Liver (tissue), 9 donors: ENCODE data around the gene AFAP1L2. TPM values are rescaled to one million over a fixed set of nuclear protein-coding genes. Genes with fewer than 3 reads are reported as not detected.

Experiments
- DNase-seq: peaks from one replicate; pipeline ENCODE4 v3.0.0-alpha.2; 2017; ENCODE audit warnings: low spot score
- H3K27ac ChIP-seq, 2 donors: one replicate each; pipeline ENCODE4 v1.7.0; 2013; ENCODE audit warnings: inconsistent platforms in 2 of 2, low read length in 2 of 2, control low read depth in 1 of 2, low read depth in 1 of 2, mild to moderate bottlenecking in 1 of 2
- H3K27me3 ChIP-seq, 4 donors: one replicate each; pipeline versions ENCODE4 v1.6.1 to v1.7.0; 2013; ENCODE audit warnings: low read length in 3 of 4, inconsistent platforms in 1 of 4, mild to moderate bottlenecking in 1 of 4, moderate library complexity in 1 of 4; ENCODE audit not compliant: control insufficient read depth in 4 of 4, insufficient read depth in 4 of 4
- H3K36me3 ChIP-seq, 4 donors: one replicate each; pipeline versions ENCODE4 v1.6.1 to v1.7.0; 2013; ENCODE audit warnings: low read length in 3 of 4, mild to moderate bottlenecking in 3 of 4, low read depth in 1 of 4, moderate library complexity in 1 of 4; ENCODE audit not compliant: control insufficient read depth in 4 of 4, insufficient read depth in 3 of 4
- H3K4me1 ChIP-seq, 4 donors: one replicate each; pipeline versions ENCODE4 v1.6.1 to v1.7.0; 2013; ENCODE audit warnings: low read length in 3 of 4, mild to moderate bottlenecking in 3 of 4, moderate library complexity in 1 of 4; ENCODE audit not compliant: control insufficient read depth in 4 of 4, insufficient read depth in 4 of 4
- H3K4me3 ChIP-seq, 3 donors: one replicate each; pipeline versions ENCODE4 v1.6.1 to v1.7.0; 2013; ENCODE audit warnings: low read length in 3 of 3, control low read depth in 1 of 3, low read depth in 1 of 3, mild to moderate bottlenecking in 1 of 3
- H3K9ac ChIP-seq, 2 donors: one replicate each; pipeline ENCODE4 v1.7.0; 2013; ENCODE audit warnings: low read length in 2 of 2, mild to moderate bottlenecking in 2 of 2, moderate library complexity in 2 of 2, control low read depth in 1 of 2, low read depth in 1 of 2
- H3K9me3 ChIP-seq, 4 donors: one replicate each; pipeline versions ENCODE4 v1.6.1 to v1.7.0; 2013; ENCODE audit warnings: low read length in 3 of 4; ENCODE audit not compliant: control insufficient read depth in 4 of 4
- EGR1 ChIP-seq, 2 donors: IDR thresholded peaks; 2 replicates each; pipeline ENCODE4 v1.6.1; 2016 to 2018; ENCODE audit warnings: antibody characterized with exemption in 2 of 2, low read depth in 2 of 2
- FOXA1 ChIP-seq: IDR thresholded peaks from 2 replicates; pipeline ENCODE4 v1.6.1; 2016; ENCODE audit warnings: antibody characterized with exemption
- FOXA2 ChIP-seq: IDR thresholded peaks from 2 replicates; pipeline ENCODE4 v1.6.1; 2016; ENCODE audit warnings: antibody characterized with exemption
- GABPA ChIP-seq, 2 donors: IDR thresholded peaks in 1 of 2; conservative IDR thresholded peaks in 1 of 2; 2 replicates each; pipeline ENCODE4 v1.6.1; 2016; ENCODE audit warnings: antibody characterized with exemption in 2 of 2, mild to moderate bottlenecking in 1 of 2, moderate library complexity in 1 of 2
- HNF4A ChIP-seq, 2 donors: conservative IDR thresholded peaks; 2 replicates each; pipeline ENCODE4 v1.6.1; 2016; ENCODE audit warnings: antibody characterized with exemption in 2 of 2, mild to moderate bottlenecking in 2 of 2
- HNF4G ChIP-seq: IDR thresholded peaks from 2 replicates; pipeline ENCODE4 v1.6.1; 2016; ENCODE audit warnings: antibody characterized with exemption
- JUND ChIP-seq, 2 donors: IDR thresholded peaks; 2 replicates each; pipeline ENCODE4 v1.6.1; 2016; ENCODE audit warnings: antibody characterized with exemption in 2 of 2
- NR2F2 ChIP-seq: IDR thresholded peaks from 2 replicates; pipeline ENCODE4 v1.6.1; 2016; ENCODE audit warnings: antibody characterized with exemption
- RAD21 ChIP-seq, 2 donors: IDR thresholded peaks; 2 replicates each; pipeline ENCODE4 v1.6.1; 2016; ENCODE audit warnings: antibody characterized with exemption in 2 of 2, mild to moderate bottlenecking in 2 of 2
- RXRA ChIP-seq, 2 donors: IDR thresholded peaks; 2 replicates each; pipeline ENCODE4 v1.6.1; 2017 to 2018; ENCODE audit warnings: antibody characterized with exemption in 2 of 2, mild to moderate bottlenecking in 1 of 2
- SP1 ChIP-seq: IDR thresholded peaks from 2 replicates; pipeline ENCODE4 v1.6.1; 2018; ENCODE audit warnings: antibody characterized with exemption, mild to moderate bottlenecking
- TAF1 ChIP-seq: conservative IDR thresholded peaks from 2 replicates; pipeline ENCODE4 v1.6.1; 2016; ENCODE audit warnings: antibody characterized with exemption, mild to moderate bottlenecking
- WGBS: extraction: QIAGEN DNeasy Blood & Tissue Kit; methylation state at CpG from one replicate; pipeline ENCODE4 v1.1.7; 2013; 5-methylcytosine and 5-hydroxymethylcytosine counted together
- polyA plus RNA-seq, 2 donors: library from polyadenylated mRNA; stranded (reverse) in 1 of 2; unstranded in 1 of 2; fragments of 200-250 nt in 1 of 2; fragments of >200 nt in 1 of 2; fragmentation: Nextera tagmentation in 1 of 2; extraction: Ambion mirVana in 1 of 2; gene quantifications; one replicate each; pipeline versions ENCODE4 v1.2.1 to v1.2.3, GENCODE V29; 2013 to 2015
- total RNA-seq, 2 donors: library from RNA; depleted of rRNA; stranded (reverse); fragments of >200 nt; gene quantifications; one replicate each; pipeline ENCODE4 v1.2.3, GENCODE V29; 2014
- TF ChIP-seq, protein P1 (sequence below): fragments of 150-350 bp; IDR thresholded peaks from 2 replicates; pipeline ENCODE4 v1.5.1; 2017; ENCODE audit warnings: improper control_type of control experiment, low read depth, low read length; ENCODE audit not compliant: missing input control
- TF ChIP-seq, protein P2 (sequence below): IDR thresholded peaks from 2 replicates; pipeline ENCODE4 v1.6.1; 2016; ENCODE audit warnings: antibody characterized with exemption, mild to moderate bottlenecking
- TF ChIP-seq, protein P3 (sequence below): IDR thresholded peaks from 2 replicates; pipeline ENCODE4 v1.6.1; 2016; ENCODE audit warnings: antibody characterized with exemption
- TF ChIP-seq, protein P4 (sequence below): IDR thresholded peaks from 2 replicates; pipeline ENCODE4 v1.6.1; 2016; ENCODE audit warnings: antibody characterized with exemption
- donor health status: healthy.
- donor health status: healthy.
- donor health status: healthy.
- donor health status: healthy.
- donor health status: healthy.

The AFAP1L2 gene
- total and polyA plus RNA-seq, 4 donors, result 0.53 to 1.8 (median 1.3) TPM

DNA sequence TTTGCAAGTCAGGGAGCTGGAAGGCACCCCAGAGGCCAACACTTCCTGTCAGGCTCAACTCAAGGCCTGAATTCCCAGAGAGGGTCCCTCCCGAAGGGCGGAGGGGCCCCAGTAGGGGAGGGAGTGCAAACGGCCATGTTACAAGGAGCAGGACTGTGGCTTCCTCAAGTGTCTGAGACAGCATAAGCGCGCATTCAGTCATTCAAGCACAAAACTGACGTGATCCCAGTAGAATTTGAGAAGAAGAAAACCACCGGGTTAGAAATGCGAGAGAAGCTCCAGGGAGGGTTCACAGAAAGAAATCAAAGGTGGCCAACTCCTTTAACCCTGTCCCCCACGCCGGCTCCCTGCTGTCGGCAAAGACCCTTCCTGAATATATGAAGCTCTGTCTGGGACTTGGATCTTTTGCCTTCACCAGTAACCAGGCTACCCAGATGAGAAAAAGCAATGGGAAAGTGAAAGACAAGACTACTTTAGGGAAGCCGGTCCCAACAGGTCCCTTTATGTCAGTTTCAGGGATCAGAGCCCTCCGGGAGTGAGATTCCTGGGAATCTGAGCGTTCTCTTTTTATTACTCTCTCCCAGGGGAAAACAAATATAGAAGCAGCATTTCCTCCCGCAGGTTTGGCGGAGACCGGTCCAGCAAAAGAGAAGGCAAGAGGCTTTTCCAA, 1.3 kb downstream of the AFAP1L2 start:
- Histone ChIP-seq H3K4me1 (peaks cover 7 to 20% (median 13%) of the 10 kb centered on the region in 4 donors), H3K36me3 (no peaks in the 10 kb centered on the region), H3K9me3 (no peaks in the 10 kb centered on the region), H3K27ac (peak overlapping the region in 1 of 2 donors; percentile 21), H3K4me3 (peak overlapping the region in 1 of 3 donors; percentile 62), H3K9ac (no peak overlapping the region), H3K27me3 (peaks cover 2 to 14% (median 6%) of the 10 kb centered on the region in 4 donors)
- TF ChIP-seq GABPA (IDR thresholded peaks at IDR 0.05 in 1 of 2, conservative IDR thresholded peaks at IDR 0.05 in 1 of 2) (no peak), SP1 (no peak), FOXA1 (no peak), TAF1 (no peak), JUND (IDR thresholded peaks at IDR 0.05) (no peak), FOXA2 (no peak), EGR1 (IDR thresholded peaks at IDR 0.05; ENCODE audit: low read depth in 2 of 2) (no peak), HNF4G (no peak), NR2F2 (no peak), RXRA (IDR thresholded peaks at IDR 0.05) (no peak), HNF4A (conservative IDR thresholded peaks at IDR 0.05) (no peak), RAD21 (IDR thresholded peaks at IDR 0.05) (no peak)
- TF ChIP-seq, protein P1, sequence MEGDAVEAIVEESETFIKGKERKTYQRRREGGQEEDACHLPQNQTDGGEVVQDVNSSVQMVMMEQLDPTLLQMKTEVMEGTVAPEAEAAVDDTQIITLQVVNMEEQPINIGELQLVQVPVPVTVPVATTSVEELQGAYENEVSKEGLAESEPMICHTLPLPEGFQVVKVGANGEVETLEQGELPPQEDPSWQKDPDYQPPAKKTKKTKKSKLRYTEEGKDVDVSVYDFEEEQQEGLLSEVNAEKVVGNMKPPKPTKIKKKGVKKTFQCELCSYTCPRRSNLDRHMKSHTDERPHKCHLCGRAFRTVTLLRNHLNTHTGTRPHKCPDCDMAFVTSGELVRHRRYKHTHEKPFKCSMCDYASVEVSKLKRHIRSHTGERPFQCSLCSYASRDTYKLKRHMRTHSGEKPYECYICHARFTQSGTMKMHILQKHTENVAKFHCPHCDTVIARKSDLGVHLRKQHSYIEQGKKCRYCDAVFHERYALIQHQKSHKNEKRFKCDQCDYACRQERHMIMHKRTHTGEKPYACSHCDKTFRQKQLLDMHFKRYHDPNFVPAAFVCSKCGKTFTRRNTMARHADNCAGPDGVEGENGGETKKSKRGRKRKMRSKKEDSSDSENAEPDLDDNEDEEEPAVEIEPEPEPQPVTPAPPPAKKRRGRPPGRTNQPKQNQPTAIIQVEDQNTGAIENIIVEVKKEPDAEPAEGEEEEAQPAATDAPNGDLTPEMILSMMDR, result no peak
- TF ChIP-seq, protein P2, sequence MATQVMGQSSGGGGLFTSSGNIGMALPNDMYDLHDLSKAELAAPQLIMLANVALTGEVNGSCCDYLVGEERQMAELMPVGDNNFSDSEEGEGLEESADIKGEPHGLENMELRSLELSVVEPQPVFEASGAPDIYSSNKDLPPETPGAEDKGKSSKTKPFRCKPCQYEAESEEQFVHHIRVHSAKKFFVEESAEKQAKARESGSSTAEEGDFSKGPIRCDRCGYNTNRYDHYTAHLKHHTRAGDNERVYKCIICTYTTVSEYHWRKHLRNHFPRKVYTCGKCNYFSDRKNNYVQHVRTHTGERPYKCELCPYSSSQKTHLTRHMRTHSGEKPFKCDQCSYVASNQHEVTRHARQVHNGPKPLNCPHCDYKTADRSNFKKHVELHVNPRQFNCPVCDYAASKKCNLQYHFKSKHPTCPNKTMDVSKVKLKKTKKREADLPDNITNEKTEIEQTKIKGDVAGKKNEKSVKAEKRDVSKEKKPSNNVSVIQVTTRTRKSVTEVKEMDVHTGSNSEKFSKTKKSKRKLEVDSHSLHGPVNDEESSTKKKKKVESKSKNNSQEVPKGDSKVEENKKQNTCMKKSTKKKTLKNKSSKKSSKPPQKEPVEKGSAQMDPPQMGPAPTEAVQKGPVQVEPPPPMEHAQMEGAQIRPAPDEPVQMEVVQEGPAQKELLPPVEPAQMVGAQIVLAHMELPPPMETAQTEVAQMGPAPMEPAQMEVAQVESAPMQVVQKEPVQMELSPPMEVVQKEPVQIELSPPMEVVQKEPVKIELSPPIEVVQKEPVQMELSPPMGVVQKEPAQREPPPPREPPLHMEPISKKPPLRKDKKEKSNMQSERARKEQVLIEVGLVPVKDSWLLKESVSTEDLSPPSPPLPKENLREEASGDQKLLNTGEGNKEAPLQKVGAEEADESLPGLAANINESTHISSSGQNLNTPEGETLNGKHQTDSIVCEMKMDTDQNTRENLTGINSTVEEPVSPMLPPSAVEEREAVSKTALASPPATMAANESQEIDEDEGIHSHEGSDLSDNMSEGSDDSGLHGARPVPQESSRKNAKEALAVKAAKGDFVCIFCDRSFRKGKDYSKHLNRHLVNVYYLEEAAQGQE, result no peak
- TF ChIP-seq, protein P3, sequence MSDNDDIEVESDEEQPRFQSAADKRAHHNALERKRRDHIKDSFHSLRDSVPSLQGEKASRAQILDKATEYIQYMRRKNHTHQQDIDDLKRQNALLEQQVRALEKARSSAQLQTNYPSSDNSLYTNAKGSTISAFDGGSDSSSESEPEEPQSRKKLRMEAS, result no peak
- TF ChIP-seq, protein P4, sequence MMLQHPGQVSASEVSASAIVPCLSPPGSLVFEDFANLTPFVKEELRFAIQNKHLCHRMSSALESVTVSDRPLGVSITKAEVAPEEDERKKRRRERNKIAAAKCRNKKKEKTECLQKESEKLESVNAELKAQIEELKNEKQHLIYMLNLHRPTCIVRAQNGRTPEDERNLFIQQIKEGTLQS, result no peak
- no peak for DNase-seq
- 34% methylated on average over 17 of the region's 17 CpGs for WGBS

DNA sequence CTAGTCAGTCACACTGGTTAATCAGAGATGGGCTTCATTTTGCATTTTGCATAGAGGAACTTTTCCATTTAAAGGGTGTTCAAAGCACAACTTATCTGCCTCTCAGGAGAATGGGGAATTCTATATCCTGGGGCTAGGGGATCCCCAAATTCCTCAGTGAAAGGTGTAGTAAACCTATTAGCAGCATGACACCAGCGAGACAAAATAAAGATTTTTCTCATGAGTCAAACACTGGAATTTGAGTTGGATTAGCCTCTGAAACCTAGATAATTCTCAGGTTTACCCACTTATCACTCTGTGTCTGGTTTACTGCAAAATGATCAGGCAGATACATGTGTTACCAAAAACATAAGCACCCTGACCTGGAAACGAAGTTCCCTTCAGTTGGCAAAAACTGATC, 2.1 kb downstream of the AFAP1L2 start:
- Histone ChIP-seq H3K9ac (no peak overlapping the region), H3K4me3 (no peak overlapping the region), H3K27ac (no peak overlapping the region), H3K4me1 (peaks cover 7 to 20% (median 16%) of the 10 kb centered on the region in 4 donors), H3K36me3 (no peaks in the 10 kb centered on the region), H3K27me3 (peaks cover 2 to 18% (median 6%) of the 10 kb centered on the region in 4 donors), H3K9me3 (no peaks in the 10 kb centered on the region)
- 83% methylated on average over 2 of the region's 2 CpGs for WGBS
- no peak for DNase-seq
- TF ChIP-seq NR2F2, result no peak
- no peak for TF ChIP-seq JUND (IDR thresholded peaks at IDR 0.05)
- TF ChIP-seq RXRA (IDR thresholded peaks at IDR 0.05), result no peak
- TF ChIP-seq TAF1, result no peak
- TF ChIP-seq HNF4A (conservative IDR thresholded peaks at IDR 0.05), result no peak
- no peak for TF ChIP-seq FOXA2
- TF ChIP-seq RAD21 (IDR thresholded peaks at IDR 0.05), result no peak
- TF ChIP-seq, protein P2, result no peak
- no peak for TF ChIP-seq EGR1 (IDR thresholded peaks at IDR 0.05; ENCODE audit: low read depth in 2 of 2)
